ENCODE measurements around the gene CCDC179. TPM values are rescaled to one million over a fixed set of nuclear protein-coding genes. Genes with fewer than 3 reads are reported as not detected.

Gene CCDC179
- total RNA-seq, result not detected

DNA sequence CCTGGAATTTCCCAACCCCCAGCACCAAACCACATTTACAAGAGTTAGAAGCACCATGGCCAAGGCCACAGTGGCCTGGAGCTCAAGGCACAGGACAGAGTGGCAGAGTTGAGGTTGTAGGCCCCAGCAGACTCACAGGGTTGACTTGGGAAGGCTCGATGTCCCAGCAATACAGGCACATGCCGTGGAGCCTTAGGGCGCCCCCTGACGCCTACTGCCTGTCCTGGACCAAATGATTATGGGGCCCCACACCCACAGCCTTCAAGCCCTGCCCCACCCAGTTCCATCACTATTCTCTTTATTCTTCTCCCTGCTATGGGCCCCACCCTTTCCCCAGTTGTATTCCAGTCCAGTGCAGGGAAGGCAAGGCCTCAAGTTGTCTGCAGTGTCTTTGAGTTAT is at the start of gene CCDC179:
Gene CCDC179 (minus strand): TSS at position 234 of the 400 bp plus-strand sequence. CDS start 53 bp downstream, at position 181.
- H3K27me3 ChIP-seq, result no peaks in the 10 kb centered on the region
- no peak within 1 kb of the TSS for H3K27ac ChIP-seq
- H3K9me3 ChIP-seq, result no peaks in the 10 kb centered on the region
- no peaks in the 10 kb centered on the region for H3K36me3 ChIP-seq
- DNase-seq, result no peak
- no peak within 1 kb of the TSS for H3K4me3 ChIP-seq
- H3K4me1 ChIP-seq, result no peaks in the 10 kb centered on the region
- TF ChIP-seq POLR2A (IDR thresholded peaks at IDR 0.05), result no peak
- TF ChIP-seq CTCF (IDR thresholded peaks at IDR 0.05), result no peak

DNA sequence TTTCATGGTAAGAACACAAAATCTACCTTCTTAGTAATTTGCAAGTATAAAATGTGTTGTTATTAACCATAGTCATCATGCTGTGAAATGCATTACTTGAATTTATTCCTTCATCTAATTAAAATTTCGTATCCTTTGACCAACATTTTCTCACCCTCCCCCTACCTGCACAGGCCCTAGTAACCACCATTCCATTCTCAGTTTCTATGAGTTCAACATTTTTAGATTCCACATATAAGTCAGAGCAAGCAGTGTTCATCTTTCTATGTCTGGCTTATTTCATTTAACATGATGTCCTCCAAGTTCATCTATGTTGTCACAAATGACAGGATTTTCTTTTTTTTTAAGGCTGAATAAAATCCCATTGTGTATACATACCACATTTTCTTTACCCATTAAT is 43.5 kb upstream of the CCDC179 start:
- H3K27me3 ChIP-seq, result no peaks in the 10 kb centered on the region
- TF ChIP-seq POLR2A (IDR thresholded peaks at IDR 0.05) (no peak), CTCF (IDR thresholded peaks at IDR 0.05) (no peak)
- H3K27ac ChIP-seq, result no peak overlapping the region
- H3K36me3 ChIP-seq, result no peaks in the 10 kb centered on the region
- H3K4me1 ChIP-seq, result no peaks in the 10 kb centered on the region
- no peak for DNase-seq
- H3K9me3 ChIP-seq, result no peaks in the 10 kb centered on the region
- no peak overlapping the region for H3K4me3 ChIP-seq

DNA sequence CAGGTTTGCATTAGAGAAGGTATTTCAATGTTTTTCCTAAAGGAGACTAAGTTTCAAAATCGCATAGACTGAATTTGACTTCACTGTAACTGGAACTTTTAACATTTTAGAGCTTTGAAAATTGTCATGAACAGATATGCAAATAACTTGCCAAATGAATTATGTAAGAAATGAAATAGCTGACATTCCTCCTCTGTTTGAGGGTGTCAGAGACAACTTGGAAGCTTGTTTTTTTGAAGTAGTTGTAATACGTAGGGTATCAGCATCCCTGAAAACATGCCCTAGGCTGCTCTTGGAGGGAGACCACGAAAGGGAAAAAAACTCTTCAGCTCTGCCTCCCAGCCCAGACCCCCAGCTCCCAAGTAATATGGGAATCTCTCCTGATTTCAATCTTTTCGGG is 41.3 kb upstream of the CCDC179 start:
- Histone ChIP-seq H3K27ac (no peak overlapping the region), H3K9me3 (no peaks in the 10 kb centered on the region), H3K4me3 (no peak overlapping the region), H3K27me3 (no peaks in the 10 kb centered on the region), H3K36me3 (no peaks in the 10 kb centered on the region), H3K4me1 (no peaks in the 10 kb centered on the region)
- no peak for DNase-seq
- TF ChIP-seq CTCF (IDR thresholded peaks at IDR 0.05), result no peak
- no peak for TF ChIP-seq POLR2A (IDR thresholded peaks at IDR 0.05)

DNA sequence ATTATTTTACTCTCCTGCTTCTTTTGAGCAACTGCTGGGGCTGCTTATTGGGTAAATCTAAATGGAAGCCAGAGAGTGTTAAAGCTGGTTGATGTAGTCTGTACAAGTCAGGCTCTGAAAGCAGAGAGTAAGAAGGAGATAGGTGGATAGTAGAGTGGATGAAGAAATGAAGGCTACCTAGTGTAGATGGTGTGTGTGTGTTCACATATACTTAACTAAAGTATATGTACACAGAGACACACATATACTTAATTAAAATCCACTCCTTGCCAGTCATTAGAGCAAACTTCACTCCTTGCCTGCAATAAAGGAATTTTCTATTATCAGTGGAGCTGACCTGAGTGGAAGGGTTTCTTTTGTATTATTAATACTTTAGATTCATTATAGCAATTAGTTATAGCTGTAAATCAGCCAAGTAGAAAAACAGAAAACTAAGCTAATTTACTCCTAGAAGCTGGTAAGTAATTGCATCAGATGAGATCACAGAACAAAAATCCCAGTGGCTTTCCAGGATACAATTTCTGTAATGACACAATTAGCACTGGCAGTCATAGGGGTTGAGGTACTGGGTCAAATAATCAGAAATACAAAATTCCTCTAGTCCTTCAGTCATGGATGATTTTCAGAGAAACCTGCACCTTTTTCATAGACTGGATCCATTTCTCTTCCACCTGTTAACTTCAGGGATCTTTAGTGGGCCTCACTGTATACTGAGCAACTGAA is 40.7 kb upstream of the CCDC179 start:
- Histone ChIP-seq H3K36me3 (no peaks in the 10 kb centered on the region), H3K4me3 (no peak overlapping the region), H3K27me3 (no peaks in the 10 kb centered on the region), H3K4me1 (no peaks in the 10 kb centered on the region), H3K9me3 (no peaks in the 10 kb centered on the region), H3K27ac (no peak overlapping the region)
- TF ChIP-seq POLR2A (IDR thresholded peaks at IDR 0.05) (no peak), CTCF (IDR thresholded peaks at IDR 0.05) (no peak)
- DNase-seq, result no peak

DNA sequence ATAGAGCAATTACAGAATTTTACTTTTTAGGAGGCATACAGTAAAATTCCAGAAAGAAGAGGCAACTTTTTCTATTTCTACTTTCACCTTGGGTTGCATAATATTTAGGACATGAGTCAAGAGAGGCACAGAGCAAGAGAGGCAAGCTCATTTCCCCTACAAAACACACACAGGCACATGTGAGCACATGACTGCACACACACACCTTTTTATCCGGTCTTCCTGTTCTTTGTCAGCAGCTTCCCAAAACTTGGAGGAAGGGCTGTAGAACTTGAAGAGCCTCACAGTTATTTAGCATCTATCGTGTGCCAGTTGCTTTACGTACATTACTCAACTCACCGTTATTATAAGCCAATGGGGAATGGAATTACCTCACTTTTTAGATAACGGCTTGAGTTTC is 37.8 kb upstream of the CCDC179 start:
- DNase-seq, result no peak
- no peak overlapping the region for H3K4me3 ChIP-seq
- no peak for TF ChIP-seq POLR2A (IDR thresholded peaks at IDR 0.05)
- no peak for TF ChIP-seq CTCF (IDR thresholded peaks at IDR 0.05)
- no peaks in the 10 kb centered on the region for H3K4me1 ChIP-seq
- H3K9me3 ChIP-seq, result no peaks in the 10 kb centered on the region
- no peak overlapping the region for H3K27ac ChIP-seq
- no peaks in the 10 kb centered on the region for H3K27me3 ChIP-seq
- H3K36me3 ChIP-seq, result no peaks in the 10 kb centered on the region
